ENCODE measurements around the gene ACIN1.

The ACIN1 gene

GRCh38 chr14:23071244-23071920, 23.6 kb downstream of the ACIN1 start:
- Histone ChIP-seq H2AFZ (ENCODE audit: low read length) (no peak overlapping the region), H3F3A (ENCODE audit: insufficient read depth, low read length) (no peaks in the 10 kb centered on the region), H3K4me1 (ENCODE audit: insufficient read depth, low read length, severe bottlenecking) (peaks cover 32% of the 10 kb centered on the region), H3K9ac (ENCODE audit: low read length) (peak overlapping the region; percentile 95), H4K20me1 (ENCODE audit: insufficient read depth, low read length) (no peaks in the 10 kb centered on the region), H3K9me2 (ENCODE audit: low read depth, low read length) (no peaks in the 10 kb centered on the region), H3K9me3 (ENCODE audit: low read length) (no peaks in the 10 kb centered on the region), H3K27ac (ENCODE audit: low read depth, low read length, poor library complexity, severe bottlenecking) (peak overlapping the region; percentile 51), H3K4me2 (ENCODE audit: low read length) (peak overlapping the region; percentile 97), H3K27me3 (ENCODE audit: insufficient read depth, low read length) (no peaks in the 10 kb centered on the region), H3K79me2 (ENCODE audit: insufficient read depth, low read length) (peaks cover 11% of the 10 kb centered on the region), H3K36me3 (ENCODE audit: insufficient read depth, low read length) (peaks cover 55% of the 10 kb centered on the region), H3K4me3 (ENCODE audit: low read depth, low read length, poor library complexity, severe bottlenecking) (peak overlapping the region; percentile 87)
- TF ChIP-seq EZH2 (IDR thresholded peaks at IDR 0.05; ENCODE audit: borderline replicate concordance, low read length), result no peak
- TF ChIP-seq, protein P1, sequence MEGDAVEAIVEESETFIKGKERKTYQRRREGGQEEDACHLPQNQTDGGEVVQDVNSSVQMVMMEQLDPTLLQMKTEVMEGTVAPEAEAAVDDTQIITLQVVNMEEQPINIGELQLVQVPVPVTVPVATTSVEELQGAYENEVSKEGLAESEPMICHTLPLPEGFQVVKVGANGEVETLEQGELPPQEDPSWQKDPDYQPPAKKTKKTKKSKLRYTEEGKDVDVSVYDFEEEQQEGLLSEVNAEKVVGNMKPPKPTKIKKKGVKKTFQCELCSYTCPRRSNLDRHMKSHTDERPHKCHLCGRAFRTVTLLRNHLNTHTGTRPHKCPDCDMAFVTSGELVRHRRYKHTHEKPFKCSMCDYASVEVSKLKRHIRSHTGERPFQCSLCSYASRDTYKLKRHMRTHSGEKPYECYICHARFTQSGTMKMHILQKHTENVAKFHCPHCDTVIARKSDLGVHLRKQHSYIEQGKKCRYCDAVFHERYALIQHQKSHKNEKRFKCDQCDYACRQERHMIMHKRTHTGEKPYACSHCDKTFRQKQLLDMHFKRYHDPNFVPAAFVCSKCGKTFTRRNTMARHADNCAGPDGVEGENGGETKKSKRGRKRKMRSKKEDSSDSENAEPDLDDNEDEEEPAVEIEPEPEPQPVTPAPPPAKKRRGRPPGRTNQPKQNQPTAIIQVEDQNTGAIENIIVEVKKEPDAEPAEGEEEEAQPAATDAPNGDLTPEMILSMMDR (IDR thresholded peaks at IDR 0.05; ENCODE audit: low read length), result no peak

- TF ChIP-seq, protein P1 (IDR thresholded peaks at IDR 0.05; ENCODE audit: low read length), result no peak
- no peak for TF ChIP-seq EZH2 (IDR thresholded peaks at IDR 0.05; ENCODE audit: borderline replicate concordance, low read length)
- no peaks in the 10 kb centered on the region for H3K9me3 ChIP-seq (ENCODE audit: low read length)
- H3K9me2 ChIP-seq (ENCODE audit: low read depth, low read length), result no peaks in the 10 kb centered on the region
- H4K20me1 ChIP-seq (ENCODE audit: insufficient read depth, low read length), result no peaks in the 10 kb centered on the region
- peak overlapping the region; percentile 51 for H3K27ac ChIP-seq (ENCODE audit: low read depth, low read length, poor library complexity, severe bottlenecking)
- peaks cover 32% of the 10 kb centered on the region for H3K4me1 ChIP-seq (ENCODE audit: insufficient read depth, low read length, severe bottlenecking)
- peak overlapping the region; percentile 97 for H3K4me2 ChIP-seq (ENCODE audit: low read length)
- no peaks in the 10 kb centered on the region for H3K27me3 ChIP-seq (ENCODE audit: insufficient read depth, low read length)
- no peak overlapping the region for H2AFZ ChIP-seq (ENCODE audit: low read length)
- H3K36me3 ChIP-seq (ENCODE audit: insufficient read depth, low read length), result peaks cover 56% of the 10 kb centered on the region
- peak overlapping the region; percentile 95 for H3K9ac ChIP-seq (ENCODE audit: low read length)
- no peaks in the 10 kb centered on the region for H3F3A ChIP-seq (ENCODE audit: insufficient read depth, low read length)
- H3K79me2 ChIP-seq (ENCODE audit: insufficient read depth, low read length), result peaks cover 11% of the 10 kb centered on the region
- peak overlapping the region; percentile 87 for H3K4me3 ChIP-seq (ENCODE audit: low read depth, low read length, poor library complexity, severe bottlenecking)
Measured at GRCh38 chr14:23070262-23071129, 24.4 kb downstream of the ACIN1 start.

- Histone ChIP-seq H3K4me2 (ENCODE audit: low read length) (peak overlapping the region; percentile 24), H4K20me1 (ENCODE audit: insufficient read depth, low read length) (no peaks in the 10 kb centered on the region), H3K36me3 (ENCODE audit: insufficient read depth, low read length) (peaks cover 57% of the 10 kb centered on the region), H3K79me2 (ENCODE audit: insufficient read depth, low read length) (peaks cover 11% of the 10 kb centered on the region), H3K27ac (ENCODE audit: low read depth, low read length, poor library complexity, severe bottlenecking) (peak overlapping the region; percentile 3), H3K27me3 (ENCODE audit: insufficient read depth, low read length) (no peaks in the 10 kb centered on the region), H3K9me3 (ENCODE audit: low read length) (no peaks in the 10 kb centered on the region), H3K9ac (ENCODE audit: low read length) (no peak overlapping the region; the same call in 1 of the 2 replicates), H3F3A (ENCODE audit: insufficient read depth, low read length) (no peaks in the 10 kb centered on the region), H3K4me3 (ENCODE audit: low read depth, low read length, poor library complexity, severe bottlenecking) (no peak overlapping the region), H2AFZ (ENCODE audit: low read length) (no peak overlapping the region), H3K4me1 (ENCODE audit: insufficient read depth, low read length, severe bottlenecking) (peaks cover 32% of the 10 kb centered on the region), H3K9me2 (ENCODE audit: low read depth, low read length) (no peaks in the 10 kb centered on the region)
- TF ChIP-seq, protein P1 (IDR thresholded peaks at IDR 0.05; ENCODE audit: low read length), result no peak
- TF ChIP-seq EZH2 (IDR thresholded peaks at IDR 0.05; ENCODE audit: borderline replicate concordance, low read length), result no peak
Measured at GRCh38 chr14:23069413-23069806, 25.5 kb downstream of the ACIN1 start.

Measured in OCI-LY1 (cell line).